Measurements from ENCODE around the gene SLC25A10.

- no peak for TF ChIP-seq CTCF (IDR thresholded peaks at IDR 0.05; ENCODE audit: low read length)
- TF ChIP-seq EZH2phosphoT487 (IDR thresholded peaks at IDR 0.05; ENCODE audit: low read length) = no peak
Observed at GRCh38 chr17:81681672-81682071, 30.4 kb upstream of the SLC25A10 start.

Measured in MM.1S (cell line).